Measurements from ENCODE around the gene MS4A6E.

MS4A6E gene

GRCh38 chr11:60321051-60321450, 6.0 kb upstream of the MS4A6E start:
- H3K4me3 ChIP-seq (ENCODE audit: low read depth, low read length, poor library complexity, severe bottlenecking), result no peak overlapping the region
- H4K20me1 ChIP-seq (ENCODE audit: insufficient read depth, low read length), result no peaks in the 10 kb centered on the region
- H3K27ac ChIP-seq (ENCODE audit: low read depth, low read length, poor library complexity, severe bottlenecking), result no peak overlapping the region
- no peaks in the 10 kb centered on the region for H3K36me3 ChIP-seq (ENCODE audit: insufficient read depth, low read length)
- H3K9ac ChIP-seq (ENCODE audit: low read length), result no peak overlapping the region
- H3K4me2 ChIP-seq (ENCODE audit: low read length), result no peak overlapping the region
- H3K9me2 ChIP-seq (ENCODE audit: low read depth, low read length), result no peaks in the 10 kb centered on the region
- TF ChIP-seq EZH2 (IDR thresholded peaks at IDR 0.05; ENCODE audit: borderline replicate concordance, low read length) (no peak), CTCF (IDR thresholded peaks at IDR 0.05; ENCODE audit: low read length) (no peak)
- no peaks in the 10 kb centered on the region for H3F3A ChIP-seq (ENCODE audit: insufficient read depth, low read length)
- no peaks in the 10 kb centered on the region for H3K4me1 ChIP-seq (ENCODE audit: insufficient read depth, low read length, severe bottlenecking)
- no peaks in the 10 kb centered on the region for H3K27me3 ChIP-seq (ENCODE audit: insufficient read depth, low read length)
- H3K9me3 ChIP-seq (ENCODE audit: low read length), result no peaks in the 10 kb centered on the region
- H3K79me2 ChIP-seq (ENCODE audit: insufficient read depth, low read length), result no peaks in the 10 kb centered on the region
- no peak overlapping the region for H2AFZ ChIP-seq (ENCODE audit: low read length)

GRCh38 chr11:60328460-60328859, 1.4 kb downstream of the MS4A6E start:
- Histone ChIP-seq H2AFZ (ENCODE audit: low read length) (no peak overlapping the region), H3K4me1 (ENCODE audit: insufficient read depth, low read length, severe bottlenecking) (no peaks in the 10 kb centered on the region), H4K20me1 (ENCODE audit: insufficient read depth, low read length) (no peaks in the 10 kb centered on the region), H3K4me2 (ENCODE audit: low read length) (no peak overlapping the region), H3F3A (ENCODE audit: insufficient read depth, low read length) (no peaks in the 10 kb centered on the region), H3K27me3 (ENCODE audit: insufficient read depth, low read length) (no peaks in the 10 kb centered on the region), H3K36me3 (ENCODE audit: insufficient read depth, low read length) (no peaks in the 10 kb centered on the region), H3K4me3 (ENCODE audit: low read depth, low read length, poor library complexity, severe bottlenecking) (no peak overlapping the region), H3K79me2 (ENCODE audit: insufficient read depth, low read length) (no peaks in the 10 kb centered on the region), H3K9me3 (ENCODE audit: low read length) (no peaks in the 10 kb centered on the region), H3K9ac (ENCODE audit: low read length) (no peak overlapping the region), H3K27ac (ENCODE audit: low read depth, low read length, poor library complexity, severe bottlenecking) (no peak overlapping the region), H3K9me2 (ENCODE audit: low read depth, low read length) (no peaks in the 10 kb centered on the region)
- no peak for TF ChIP-seq CTCF (IDR thresholded peaks at IDR 0.05; ENCODE audit: low read length)
- no peak for TF ChIP-seq EZH2 (IDR thresholded peaks at IDR 0.05; ENCODE audit: borderline replicate concordance, low read length)

GRCh38 chr11:60332846-60333245, 5.8 kb downstream of the MS4A6E start:
- H3K4me2 ChIP-seq (ENCODE audit: low read length), result no peak overlapping the region
- H3K9me3 ChIP-seq (ENCODE audit: low read length), result no peaks in the 10 kb centered on the region
- no peaks in the 10 kb centered on the region for H3K27me3 ChIP-seq (ENCODE audit: insufficient read depth, low read length)
- H3K79me2 ChIP-seq (ENCODE audit: insufficient read depth, low read length), result no peaks in the 10 kb centered on the region
- H3K4me1 ChIP-seq (ENCODE audit: insufficient read depth, low read length, severe bottlenecking), result no peaks in the 10 kb centered on the region
- no peak overlapping the region for H3K4me3 ChIP-seq (ENCODE audit: low read depth, low read length, poor library complexity, severe bottlenecking)
- no peak overlapping the region for H2AFZ ChIP-seq (ENCODE audit: low read length)
- no peaks in the 10 kb centered on the region for H4K20me1 ChIP-seq (ENCODE audit: insufficient read depth, low read length)
- H3K27ac ChIP-seq (ENCODE audit: low read depth, low read length, poor library complexity, severe bottlenecking), result no peak overlapping the region
- no peaks in the 10 kb centered on the region for H3K36me3 ChIP-seq (ENCODE audit: insufficient read depth, low read length)
- H3F3A ChIP-seq (ENCODE audit: insufficient read depth, low read length), result no peaks in the 10 kb centered on the region
- H3K9me2 ChIP-seq (ENCODE audit: low read depth, low read length), result no peaks in the 10 kb centered on the region
- no peak overlapping the region for H3K9ac ChIP-seq (ENCODE audit: low read length)
- TF ChIP-seq CTCF (IDR thresholded peaks at IDR 0.05; ENCODE audit: low read length), result no peak
- no peak for TF ChIP-seq EZH2 (IDR thresholded peaks at IDR 0.05; ENCODE audit: borderline replicate concordance, low read length)

All from OCI-LY1 (cell line).